DND-41 (cell line): Measurements from ENCODE around the gene KCNA4.

ENCODE experiments used
- ATAC-seq: fragments of 200-7000 bp; cut with Tn5 transposase; 3 replicates; pipeline ENCODE4 v1.9.1; 2021; ENCODE audit warnings: low read depth; ENCODE audit not compliant: insufficient read depth
- DNase-seq: peaks from one replicate; pipeline ENCODE4 v3.0.0-alpha.2; 2020
- H2AFZ ChIP-seq: 2 replicates; pipeline ENCODE4 v1.6.0; 2012; ENCODE audit warnings: low read depth, low read length
- H3K27ac ChIP-seq: 2 replicates; pipeline ENCODE4 v1.5.1; 2012; ENCODE audit warnings: low read length, inconsistent platforms
- H3K27me3 ChIP-seq: fragments of 200-600 bp; sonication (generic); 2 replicates; pipeline ENCODE4 v1.6.0; 2012; ENCODE audit warnings: low read length, mild to moderate bottlenecking, inconsistent platforms; ENCODE audit not compliant: insufficient read depth, poor library complexity
- H3K36me3 ChIP-seq: 2 replicates; pipeline ENCODE4 v1.5.1; 2012; ENCODE audit warnings: low read length, inconsistent platforms; ENCODE audit not compliant: insufficient read depth
- H3K4me1 ChIP-seq: 2 replicates; pipeline ENCODE4 v1.5.1; 2012; ENCODE audit warnings: mild to moderate bottlenecking, low read length; ENCODE audit not compliant: insufficient read depth
- H3K4me2 ChIP-seq: 2 replicates; pipeline ENCODE4 v1.6.0; 2012; ENCODE audit warnings: mild to moderate bottlenecking, moderate library complexity, low read length, inconsistent platforms; ENCODE audit not compliant: insufficient read depth
- H3K4me3 ChIP-seq, 2 experiments: fragments of 200-600 bp in 1 of 2; shearing (Covaris generic) in 1 of 2; 2 replicates each; pipeline ENCODE4 v1.5.1; 2012 to 2016; ENCODE audit warnings: inconsistent platforms in 2 of 2, low read length in 2 of 2, mild to moderate bottlenecking in 2 of 2, low read depth in 1 of 2, moderate library complexity in 1 of 2
- H3K79me2 ChIP-seq: 2 replicates; pipeline ENCODE4 v1.6.0; 2012; ENCODE audit warnings: low read length, inconsistent platforms; ENCODE audit not compliant: insufficient read depth
- H3K9ac ChIP-seq: 2 replicates; pipeline ENCODE4 v1.6.0; 2012; ENCODE audit warnings: low read depth, mild to moderate bottlenecking, inconsistent platforms, low read length, moderate library complexity
- H3K9me3 ChIP-seq: 2 replicates; pipeline ENCODE4 v1.5.1; 2012; ENCODE audit warnings: low read length, moderate library complexity, mild to moderate bottlenecking, inconsistent platforms; ENCODE audit not compliant: insufficient read depth, severe bottlenecking
- H4K20me1 ChIP-seq: 2 replicates; pipeline ENCODE4 v1.6.0; 2012; ENCODE audit warnings: low read length; ENCODE audit not compliant: insufficient read depth
- EZH2 ChIP-seq: IDR thresholded peaks from 3 replicates; pipeline ENCODE4 v1.6.1; 2012; ENCODE audit warnings: borderline replicate concordance, low read depth, mild to moderate bottlenecking, moderate library complexity, low read length, inconsistent platforms; ENCODE audit not compliant: severe bottlenecking
- TF ChIP-seq, protein P1 (sequence below): IDR thresholded peaks from 2 replicates; pipeline ENCODE4 v1.5.1; 2012; ENCODE audit warnings: borderline replicate concordance, low read length, moderate library complexity, mild to moderate bottlenecking; ENCODE audit not compliant: poor library complexity, severe bottlenecking; ENCODE audit errors: extremely low read depth

KCNA4 gene

GRCh38 chr11:30049214-30049613 is 32.4 kb upstream of the KCNA4 start:
- Histone ChIP-seq H2AFZ (no peak overlapping the region), H3K27ac (no peak overlapping the region), H3K9ac (no peak overlapping the region), H3K4me1 (no peaks in the 10 kb centered on the region), H4K20me1 (no peaks in the 10 kb centered on the region), H3K36me3 (no peaks in the 10 kb centered on the region), H3K4me2 (no peak overlapping the region), H3K79me2 (no peaks in the 10 kb centered on the region), H3K9me3 (no peaks in the 10 kb centered on the region), H3K27me3 (no peaks in the 10 kb centered on the region), H3K4me3 (no peak overlapping the region)
- DNase-seq (no peak), ATAC-seq (no peak)
- TF ChIP-seq EZH2, result no peak
- TF ChIP-seq, protein P1, sequence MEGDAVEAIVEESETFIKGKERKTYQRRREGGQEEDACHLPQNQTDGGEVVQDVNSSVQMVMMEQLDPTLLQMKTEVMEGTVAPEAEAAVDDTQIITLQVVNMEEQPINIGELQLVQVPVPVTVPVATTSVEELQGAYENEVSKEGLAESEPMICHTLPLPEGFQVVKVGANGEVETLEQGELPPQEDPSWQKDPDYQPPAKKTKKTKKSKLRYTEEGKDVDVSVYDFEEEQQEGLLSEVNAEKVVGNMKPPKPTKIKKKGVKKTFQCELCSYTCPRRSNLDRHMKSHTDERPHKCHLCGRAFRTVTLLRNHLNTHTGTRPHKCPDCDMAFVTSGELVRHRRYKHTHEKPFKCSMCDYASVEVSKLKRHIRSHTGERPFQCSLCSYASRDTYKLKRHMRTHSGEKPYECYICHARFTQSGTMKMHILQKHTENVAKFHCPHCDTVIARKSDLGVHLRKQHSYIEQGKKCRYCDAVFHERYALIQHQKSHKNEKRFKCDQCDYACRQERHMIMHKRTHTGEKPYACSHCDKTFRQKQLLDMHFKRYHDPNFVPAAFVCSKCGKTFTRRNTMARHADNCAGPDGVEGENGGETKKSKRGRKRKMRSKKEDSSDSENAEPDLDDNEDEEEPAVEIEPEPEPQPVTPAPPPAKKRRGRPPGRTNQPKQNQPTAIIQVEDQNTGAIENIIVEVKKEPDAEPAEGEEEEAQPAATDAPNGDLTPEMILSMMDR, result no peak

DNA sequence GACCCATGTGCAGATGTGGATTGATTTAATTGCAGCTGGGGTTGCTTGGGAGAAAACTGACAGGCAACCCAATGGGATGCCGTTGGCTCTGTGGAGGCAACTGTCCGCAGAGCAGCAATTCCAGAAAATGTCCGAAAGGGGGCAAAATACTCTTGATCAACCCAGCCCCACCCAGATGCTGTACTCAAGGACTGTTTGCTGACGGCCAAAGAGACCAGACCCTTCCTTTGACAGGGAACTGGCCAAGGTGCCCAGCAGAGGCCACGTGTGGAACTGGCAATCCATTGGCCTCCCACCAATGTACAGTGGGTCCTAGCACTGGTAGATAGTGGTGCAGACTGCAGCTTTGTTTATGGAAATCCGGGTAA is 29.7 kb upstream of the KCNA4 start:
- H3K27ac ChIP-seq, result no peak overlapping the region
- ATAC-seq (no peak), DNase-seq (no peak)
- no peak overlapping the region for H2AFZ ChIP-seq
- H3K36me3 ChIP-seq, result no peaks in the 10 kb centered on the region
- no peaks in the 10 kb centered on the region for H4K20me1 ChIP-seq
- no peaks in the 10 kb centered on the region for H3K27me3 ChIP-seq
- H3K4me2 ChIP-seq, result no peak overlapping the region
- no peak overlapping the region for H3K9ac ChIP-seq
- no peaks in the 10 kb centered on the region for H3K79me2 ChIP-seq
- no peak overlapping the region for H3K4me3 ChIP-seq
- no peak for TF ChIP-seq EZH2
- TF ChIP-seq, protein P1, result no peak
- no peaks in the 10 kb centered on the region for H3K9me3 ChIP-seq
- no peaks in the 10 kb centered on the region for H3K4me1 ChIP-seq

- DNase-seq (no peak), ATAC-seq (no peak)
- Histone ChIP-seq H3K9me3 (no peaks in the 10 kb centered on the region), H3K36me3 (no peaks in the 10 kb centered on the region), H3K4me3 (no peak overlapping the region), H4K20me1 (no peaks in the 10 kb centered on the region), H3K9ac (no peak overlapping the region), H3K79me2 (no peaks in the 10 kb centered on the region), H2AFZ (no peak overlapping the region), H3K27ac (no peak overlapping the region), H3K27me3 (no peaks in the 10 kb centered on the region), H3K4me2 (no peak overlapping the region), H3K4me1 (no peaks in the 10 kb centered on the region)
- TF ChIP-seq, protein P1, result no peak
- TF ChIP-seq EZH2, result no peak
Observed at GRCh38 chr11:30045921-30046577, 29.2 kb upstream of the KCNA4 start.
